ENCODE measurements around the gene CISD2.
"Not testable (repeated sequence)": the region's sequence is repeated elsewhere in the genome, so short reads cannot be mapped to it uniquely, and the experiment has no call there.

CISD2 gene

DNA sequence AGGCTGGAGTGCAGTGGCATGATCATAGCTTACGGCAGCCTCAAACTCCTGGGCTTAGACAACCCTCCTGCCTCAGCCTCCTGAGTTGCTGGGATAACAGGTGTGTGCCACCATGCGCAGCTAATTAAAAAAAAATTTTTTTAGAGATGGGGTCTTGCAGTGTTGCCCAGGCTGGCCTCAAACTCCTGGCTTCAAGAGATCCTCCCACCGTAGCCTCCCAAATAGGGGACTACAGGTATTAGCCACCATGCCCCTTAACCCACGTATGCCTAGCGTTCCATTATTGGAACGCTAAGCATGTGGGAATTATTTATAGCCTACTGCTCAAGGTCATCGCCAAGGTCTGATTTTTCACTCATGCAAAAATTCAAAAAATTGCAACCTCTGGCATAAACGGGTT lies 21.1 kb upstream of the CISD2 start:
- H3K4me3 ChIP-seq (ENCODE audit: low read depth in 1 of 5, low read length in 5 of 5) = no peak overlapping the region
- H3K9me3 ChIP-seq (ENCODE audit: control insufficient read depth in 5 of 5, low read length in 5 of 5) = no peaks in the 10 kb centered on the region
- no peak overlapping the region for H3K27ac ChIP-seq (ENCODE audit: low read depth, low read length)
- H3K36me3 ChIP-seq (ENCODE audit: control insufficient read depth in 5 of 5, insufficient read depth in 5 of 5, low read length in 5 of 5) = peaks cover 0 to 3% (median 0%) of the 10 kb centered on the region in 5 donors
- no peaks in the 10 kb centered on the region for H3K27me3 ChIP-seq (ENCODE audit: control insufficient read depth in 5 of 5, insufficient read depth in 4 of 5, low read length in 5 of 5)
- H3K9ac ChIP-seq (ENCODE audit: low read length in 5 of 5) = no peak overlapping the region
- no peaks in the 10 kb centered on the region for H3K4me1 ChIP-seq (ENCODE audit: control insufficient read depth in 5 of 5, insufficient read depth in 5 of 5, low read length in 5 of 5)

DNA sequence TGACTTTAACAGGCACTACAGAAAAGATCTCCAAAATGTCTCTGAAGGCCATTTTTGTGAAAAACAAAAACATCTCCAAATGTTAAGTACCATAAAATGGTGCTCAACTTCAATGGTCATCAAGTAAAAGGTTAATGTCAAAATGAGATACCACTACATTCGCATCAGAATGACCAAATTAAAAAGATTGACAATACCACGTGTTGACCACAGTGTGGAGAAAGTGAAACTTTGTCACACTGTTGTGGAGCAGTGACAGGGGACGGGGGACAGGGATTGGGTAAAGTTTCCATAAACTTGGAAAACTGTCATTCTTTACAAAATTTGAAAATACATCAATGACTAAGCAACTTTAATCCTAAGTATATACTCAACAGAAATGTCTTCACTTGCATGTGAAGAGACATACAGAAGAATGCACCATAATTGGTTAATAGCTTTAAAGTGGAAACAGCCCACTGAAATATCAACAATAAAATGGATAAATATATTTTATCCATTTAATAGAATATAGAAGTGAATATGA lies 19.1 kb upstream of the CISD2 start:
- no peaks in the 10 kb centered on the region for H3K27me3 ChIP-seq (ENCODE audit: control insufficient read depth in 5 of 5, insufficient read depth in 4 of 5, low read length in 5 of 5)
- H3K9ac ChIP-seq (ENCODE audit: low read length in 5 of 5) = no peak overlapping the region
- no peaks in the 10 kb centered on the region for H3K36me3 ChIP-seq (ENCODE audit: control insufficient read depth in 5 of 5, insufficient read depth in 5 of 5, low read length in 5 of 5)
- no peak overlapping the region for H3K27ac ChIP-seq (ENCODE audit: low read depth, low read length)
- H3K9me3 ChIP-seq (ENCODE audit: control insufficient read depth in 5 of 5, low read length in 5 of 5) = no peaks in the 10 kb centered on the region
- H3K4me3 ChIP-seq (ENCODE audit: low read depth in 1 of 5, low read length in 5 of 5) = no peak overlapping the region
- H3K4me1 ChIP-seq (ENCODE audit: control insufficient read depth in 5 of 5, insufficient read depth in 5 of 5, low read length in 5 of 5) = no peaks in the 10 kb centered on the region

DNA sequence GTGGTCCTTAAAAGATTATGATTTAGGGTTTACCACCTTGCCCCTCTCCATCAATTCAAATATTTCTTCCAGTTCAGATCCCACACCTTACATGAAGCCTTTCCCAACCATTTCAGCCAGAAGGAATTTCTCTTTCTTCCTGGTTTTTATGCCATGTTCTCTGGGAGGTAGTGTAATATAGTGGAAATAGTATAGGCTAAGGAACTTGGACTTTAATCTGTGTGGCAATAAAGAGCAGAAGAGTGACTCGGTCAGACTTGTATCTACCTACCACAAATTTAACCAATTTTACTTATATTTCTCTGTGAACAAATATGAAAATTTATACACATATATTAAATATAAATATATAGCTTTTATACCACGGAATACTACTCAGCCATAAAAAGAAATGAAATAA lies 18.4 kb upstream of the CISD2 start:
- no peaks in the 10 kb centered on the region for H3K4me1 ChIP-seq (ENCODE audit: control insufficient read depth in 5 of 5, insufficient read depth in 5 of 5, low read length in 5 of 5)
- H3K27ac ChIP-seq (ENCODE audit: low read depth, low read length) = no peak overlapping the region
- no peaks in the 10 kb centered on the region for H3K9me3 ChIP-seq (ENCODE audit: control insufficient read depth in 5 of 5, low read length in 5 of 5)
- no peak overlapping the region for H3K4me3 ChIP-seq (ENCODE audit: low read depth in 1 of 5, low read length in 5 of 5)
- no peaks in the 10 kb centered on the region for H3K27me3 ChIP-seq (ENCODE audit: control insufficient read depth in 5 of 5, insufficient read depth in 4 of 5, low read length in 5 of 5)
- H3K36me3 ChIP-seq (ENCODE audit: control insufficient read depth in 5 of 5, insufficient read depth in 5 of 5, low read length in 5 of 5) = no peaks in the 10 kb centered on the region
- H3K9ac ChIP-seq (ENCODE audit: low read length in 5 of 5) = no peak overlapping the region

DNA sequence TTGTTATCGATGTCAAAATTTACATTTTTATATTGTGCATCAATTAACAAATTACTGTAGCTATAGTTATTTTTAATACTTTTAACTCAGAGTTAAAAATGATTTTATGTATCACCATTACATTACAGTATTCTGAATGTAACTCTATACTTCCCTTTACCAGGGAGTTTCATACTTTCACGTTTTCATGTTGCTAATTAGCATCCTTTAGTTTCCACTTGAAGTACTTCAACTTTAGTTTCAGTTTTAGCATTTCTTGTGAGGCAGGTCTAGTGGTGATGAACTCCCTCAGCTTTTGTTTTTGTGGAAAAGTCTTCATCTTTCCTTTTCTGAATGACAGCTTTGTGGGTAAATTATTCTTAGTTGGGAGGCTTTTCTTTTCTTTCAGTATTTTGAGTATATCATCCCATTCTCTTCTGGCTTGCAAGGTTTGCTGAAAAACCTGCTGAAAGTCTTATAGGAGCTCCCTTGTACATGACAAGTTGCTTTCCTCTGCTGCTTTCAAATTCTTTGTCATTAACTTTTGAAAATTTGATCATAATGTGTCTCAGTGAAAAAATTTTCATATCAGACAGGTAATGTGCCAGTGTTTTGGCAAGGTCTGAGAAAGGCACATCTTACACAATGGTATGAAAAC lies 9.8 kb upstream of the CISD2 start:
- Histone ChIP-seq H3K9me3 (ENCODE audit: control insufficient read depth in 5 of 5, low read length in 5 of 5) (peaks cover 7 to 9% (median 8%) of the 10 kb centered on the region in 5 donors), H3K27me3 (ENCODE audit: control insufficient read depth in 5 of 5, insufficient read depth in 4 of 5, low read length in 5 of 5) (no peaks in the 10 kb centered on the region), H3K36me3 (ENCODE audit: control insufficient read depth in 5 of 5, insufficient read depth in 5 of 5, low read length in 5 of 5) (no peaks in the 10 kb centered on the region), H3K4me3 (ENCODE audit: low read depth in 1 of 5, low read length in 5 of 5) (no peak overlapping the region), H3K27ac (ENCODE audit: low read depth, low read length) (no peak overlapping the region), H3K9ac (ENCODE audit: low read length in 5 of 5) (no peak overlapping the region), H3K4me1 (ENCODE audit: control insufficient read depth in 5 of 5, insufficient read depth in 5 of 5, low read length in 5 of 5) (peaks cover 0 to 8% (median 0%) of the 10 kb centered on the region in 5 donors)

DNA sequence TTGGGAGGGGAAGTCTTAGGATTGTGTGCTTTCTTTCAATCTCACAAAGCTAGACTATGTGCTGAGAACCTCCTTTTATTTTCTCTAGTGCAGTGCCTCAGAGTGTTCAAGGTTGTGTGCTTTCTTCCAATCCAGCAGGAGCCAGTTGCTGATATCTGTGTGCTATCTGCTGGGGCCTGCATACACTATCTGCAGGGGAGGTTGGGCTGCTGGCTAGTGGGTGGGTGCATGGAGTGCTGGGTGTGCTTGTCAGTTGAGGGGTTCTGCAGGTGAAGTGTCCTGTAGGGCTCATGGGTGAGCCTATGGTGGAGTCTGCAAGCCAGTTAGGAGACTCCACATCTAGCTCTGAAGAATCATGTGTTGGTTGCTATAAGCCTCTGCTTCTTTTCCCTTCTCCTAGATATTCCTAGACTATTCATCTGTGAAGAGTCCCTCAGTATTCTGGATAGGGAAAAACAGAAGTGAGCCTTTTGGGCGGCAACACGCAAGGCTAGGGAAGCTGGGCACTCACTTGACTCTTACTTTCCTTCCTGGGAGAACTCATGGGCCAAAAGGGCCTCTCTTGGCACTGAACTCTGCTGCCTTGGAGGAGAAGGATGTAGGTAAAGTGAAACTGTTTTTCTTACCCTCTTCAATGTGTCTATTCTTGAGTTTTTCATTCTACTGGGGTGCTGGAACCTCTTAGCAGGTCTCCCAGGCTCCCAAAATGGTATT lies 8.0 kb upstream of the CISD2 start:
- H3K36me3 ChIP-seq (ENCODE audit: control insufficient read depth in 5 of 5, insufficient read depth in 5 of 5, low read length in 5 of 5) = no peaks in the 10 kb centered on the region
- peaks cover 0 to 8% (median 0%) of the 10 kb centered on the region in 5 donors for H3K4me1 ChIP-seq (ENCODE audit: control insufficient read depth in 5 of 5, insufficient read depth in 5 of 5, low read length in 5 of 5)
- H3K27ac ChIP-seq (ENCODE audit: low read depth, low read length) = no peak overlapping the region
- no peaks in the 10 kb centered on the region for H3K27me3 ChIP-seq (ENCODE audit: control insufficient read depth in 5 of 5, insufficient read depth in 4 of 5, low read length in 5 of 5)
- peaks cover 7 to 9% (median 8%) of the 10 kb centered on the region in 5 donors for H3K9me3 ChIP-seq (ENCODE audit: control insufficient read depth in 5 of 5, low read length in 5 of 5)
- no peak overlapping the region for H3K4me3 ChIP-seq (ENCODE audit: low read depth in 1 of 5, low read length in 5 of 5)
- H3K9ac ChIP-seq (ENCODE audit: low read length in 5 of 5) = no peak overlapping the region

DNA sequence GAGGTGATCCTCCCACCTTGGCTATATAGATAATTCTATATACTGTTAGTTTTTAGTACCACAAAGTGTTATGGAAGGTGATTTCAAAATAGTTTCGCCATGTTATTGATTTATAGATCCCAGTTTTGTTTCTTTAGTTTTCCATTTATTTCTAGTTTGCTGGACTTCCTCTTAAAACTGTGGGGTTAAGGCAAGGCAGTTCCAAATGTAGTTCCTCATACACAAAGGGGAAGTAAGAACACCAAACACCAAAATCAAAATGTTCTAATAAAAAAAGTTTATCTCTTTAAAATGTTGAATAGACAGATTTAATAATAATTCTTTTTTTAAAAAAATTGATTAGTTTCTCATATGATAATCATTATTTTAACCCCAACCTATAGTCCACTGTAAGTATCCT lies 6.8 kb upstream of the CISD2 start:
- Histone ChIP-seq H3K9ac (ENCODE audit: low read length in 5 of 5) (no peak overlapping the region), H3K4me3 (ENCODE audit: low read depth in 1 of 5, low read length in 5 of 5) (no peak overlapping the region), H3K27ac (ENCODE audit: low read depth, low read length) (no peak overlapping the region), H3K36me3 (ENCODE audit: control insufficient read depth in 5 of 5, insufficient read depth in 5 of 5, low read length in 5 of 5) (no peaks in the 10 kb centered on the region), H3K27me3 (ENCODE audit: control insufficient read depth in 5 of 5, insufficient read depth in 4 of 5, low read length in 5 of 5) (no peaks in the 10 kb centered on the region), H3K4me1 (ENCODE audit: control insufficient read depth in 5 of 5, insufficient read depth in 5 of 5, low read length in 5 of 5) (peaks cover 0 to 8% (median 0%) of the 10 kb centered on the region in 5 donors), H3K9me3 (ENCODE audit: control insufficient read depth in 5 of 5, low read length in 5 of 5) (peaks cover 7 to 9% (median 8%) of the 10 kb centered on the region in 5 donors)

DNA sequence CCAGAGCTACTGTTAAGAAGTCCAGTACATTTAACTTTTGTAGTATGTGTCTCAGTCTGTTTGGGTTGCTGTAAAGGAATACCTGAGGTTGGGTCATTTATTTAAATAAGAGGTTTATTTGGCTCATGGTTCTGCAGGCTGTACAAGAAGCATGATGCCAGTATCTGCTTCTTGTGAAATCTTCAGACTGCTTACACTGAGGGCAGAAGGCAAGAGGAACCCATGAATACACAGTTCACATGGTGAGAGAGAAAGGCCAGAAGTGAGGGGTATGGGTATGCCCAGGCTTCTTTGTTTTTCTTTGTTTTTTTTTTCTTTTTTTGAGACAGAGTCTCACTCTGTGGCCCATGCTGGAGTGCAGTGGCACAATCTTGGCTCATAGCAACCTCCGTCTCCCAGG lies 6.0 kb upstream of the CISD2 start:
- H3K27me3 ChIP-seq (ENCODE audit: control insufficient read depth in 5 of 5, insufficient read depth in 4 of 5, low read length in 5 of 5) = no peaks in the 10 kb centered on the region
- no peak overlapping the region for H3K9ac ChIP-seq (ENCODE audit: low read length in 5 of 5)
- H3K9me3 ChIP-seq (ENCODE audit: control insufficient read depth in 5 of 5, low read length in 5 of 5) = peaks cover 7 to 9% (median 8%) of the 10 kb centered on the region in 5 donors
- H3K4me3 ChIP-seq (ENCODE audit: low read depth in 1 of 5, low read length in 5 of 5) = no peak overlapping the region
- no peak overlapping the region for H3K27ac ChIP-seq (ENCODE audit: low read depth, low read length)
- H3K4me1 ChIP-seq (ENCODE audit: control insufficient read depth in 5 of 5, insufficient read depth in 5 of 5, low read length in 5 of 5) = peaks cover 0 to 12% (median 3%) of the 10 kb centered on the region in 5 donors
- no peaks in the 10 kb centered on the region for H3K36me3 ChIP-seq (ENCODE audit: control insufficient read depth in 5 of 5, insufficient read depth in 5 of 5, low read length in 5 of 5)

DNA sequence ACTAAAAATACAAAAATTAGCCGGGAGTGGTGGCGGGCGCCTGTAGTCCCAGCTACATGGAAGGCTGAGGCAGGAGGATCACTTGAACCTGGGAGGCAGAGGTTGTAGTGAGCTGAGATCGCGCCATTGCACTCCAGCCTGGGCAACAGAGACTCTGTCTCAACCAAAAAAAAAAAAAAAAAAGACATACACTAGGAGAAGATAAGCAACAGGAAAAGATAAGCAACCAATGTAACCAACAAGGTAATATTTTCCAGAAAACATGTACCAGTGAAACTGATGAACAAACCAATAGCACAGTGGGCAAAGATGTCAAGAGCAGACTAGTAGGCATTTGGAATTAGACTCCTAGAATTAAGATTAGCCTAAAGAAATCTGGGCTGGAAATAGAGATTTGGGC lies 3.5 kb upstream of the CISD2 start:
- not testable (repeated sequence) for H3K4me3 ChIP-seq (ENCODE audit: low read depth in 1 of 5, low read length in 5 of 5); H3K27me3 ChIP-seq (ENCODE audit: control insufficient read depth in 5 of 5, insufficient read depth in 4 of 5, low read length in 5 of 5); H3K9me3 ChIP-seq (ENCODE audit: control insufficient read depth in 5 of 5, low read length in 5 of 5)

DNA sequence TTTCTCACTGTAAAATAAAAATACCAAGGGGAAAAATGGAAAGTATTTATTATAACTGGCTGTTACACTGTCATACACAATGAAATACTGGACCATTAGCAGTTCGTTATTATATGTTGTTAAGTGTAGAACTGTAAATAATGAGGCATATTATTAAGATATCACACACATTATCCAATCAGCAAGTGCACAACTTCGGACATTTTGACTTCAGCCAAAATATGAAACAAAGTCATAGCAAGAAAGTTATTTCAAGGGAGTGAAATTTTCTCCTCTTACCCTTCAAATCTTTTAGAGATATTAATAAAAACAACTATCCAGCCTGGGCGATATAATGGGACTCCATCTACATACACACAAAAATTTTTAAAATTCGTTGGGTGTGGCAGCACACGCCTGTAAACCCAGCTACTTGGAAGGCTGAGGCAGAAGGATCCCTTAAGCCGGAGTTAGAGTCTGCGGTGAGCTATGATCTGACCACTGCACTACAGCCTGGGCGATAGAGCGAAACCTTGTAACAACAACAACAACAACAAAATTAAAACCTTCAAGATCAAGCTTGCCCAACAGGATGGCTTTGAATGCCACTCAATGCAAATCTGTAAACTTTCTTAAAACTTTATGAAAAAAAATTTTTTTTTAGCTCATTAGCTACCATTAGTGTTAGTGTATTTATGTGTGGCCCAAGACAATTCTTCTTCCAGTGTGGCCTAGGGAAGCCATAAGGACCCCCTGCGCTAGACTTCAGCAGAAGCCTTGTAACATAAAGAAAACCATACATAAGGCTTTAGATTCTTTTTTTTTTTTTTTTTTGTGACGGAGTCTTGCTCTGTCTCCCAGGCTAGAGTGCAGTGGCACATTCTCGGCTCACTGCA lies 1.3 kb upstream of the CISD2 start:
- H3K27me3 ChIP-seq (ENCODE audit: control insufficient read depth in 5 of 5, insufficient read depth in 4 of 5, low read length in 5 of 5) = no peaks in the 10 kb centered on the region
- no peaks in the 10 kb centered on the region for H3K36me3 ChIP-seq (ENCODE audit: control insufficient read depth in 5 of 5, insufficient read depth in 5 of 5, low read length in 5 of 5)
- no peaks in the 10 kb centered on the region for H3K9me3 ChIP-seq (ENCODE audit: control insufficient read depth in 5 of 5, low read length in 5 of 5)
- H3K27ac ChIP-seq (ENCODE audit: low read depth, low read length) = peak overlapping the region; percentile 93
- peak overlapping the region in 3 of 5 donors; percentile 74 to 91 (median 88) for H3K9ac ChIP-seq (ENCODE audit: low read length in 5 of 5)
- peaks cover 0 to 27% (median 19%) of the 10 kb centered on the region in 5 donors for H3K4me1 ChIP-seq (ENCODE audit: control insufficient read depth in 5 of 5, insufficient read depth in 5 of 5, low read length in 5 of 5)
- peak overlapping the region; percentile 81 to 98 (median 83) for H3K4me3 ChIP-seq (ENCODE audit: low read depth in 1 of 5, low read length in 5 of 5)

More for the DNA sequence above, 3.5 kb upstream of the CISD2 start:
- H3K4me1 ChIP-seq (ENCODE audit: control insufficient read depth in 5 of 5, insufficient read depth in 5 of 5, low read length in 5 of 5) = peaks cover 0 to 30% (median 19%) of the 10 kb centered on the region in 5 donors
- not testable (repeated sequence) for H3K36me3 ChIP-seq (ENCODE audit: control insufficient read depth in 5 of 5, insufficient read depth in 5 of 5, low read length in 5 of 5); H3K27ac ChIP-seq (ENCODE audit: low read depth, low read length); H3K9ac ChIP-seq (ENCODE audit: low read length in 5 of 5)

Measured in subcutaneous abdominal adipose tissue (tissue), 5 donors.